Lower leg skin (tissue), 4 donors: ENCODE data around the gene MTMR10. TPM values are rescaled to one million over a fixed set of nuclear protein-coding genes. Genes with fewer than 3 reads are reported as not detected.

Experiments
- DNase-seq, 2 donors: peaks; one replicate each; pipeline ENCODE4 v3.0.0-alpha.2; 2019; ENCODE audit warnings: low spot score in 2 of 2
- H3K4me3 ChIP-seq: fragments of 200-600 bp; sonication (generic); 2 replicates; pipeline ENCODE4 v1.5.1; 2017; ENCODE audit warnings: mild to moderate bottlenecking, low read depth; ENCODE audit not compliant: poor library complexity, severe bottlenecking
- CTCF ChIP-seq, 3 donors: fragments of 450-650 bp; IDR thresholded peaks; one replicate each; pipeline ENCODE4 v1.5.1; 2016; ENCODE audit warnings: antibody characterized with exemption in 3 of 3, mild to moderate bottlenecking in 3 of 3, moderate library complexity in 2 of 3
- POLR2A ChIP-seq, 2 donors: fragments of 450-650 bp; IDR thresholded peaks; one replicate each; pipeline ENCODE4 v1.6.1; 2016 to 2017; ENCODE audit warnings: antibody characterized with exemption in 2 of 2, mild to moderate bottlenecking in 1 of 2, moderate library complexity in 1 of 2
- WGBS, 2 donors: methylation state at CpG; one replicate each; pipeline ENCODE4 v1.1.5; 2018; 5-methylcytosine and 5-hydroxymethylcytosine counted together
- intact Hi-C: fragments of 100-400 bp; cut with DNase I; formaldehyde crosslinking; loops from one replicate; pipeline ENCODE4 v1.15.0; 2023; ENCODE audit warnings: low total_unique reads
- total RNA-seq, 4 donors: library from RNA; depleted of rRNA; stranded (reverse); fragments of >200 nt; gene quantifications; one replicate each; pipeline ENCODE4 v1.1.0, GENCODE V29; 2016

Gene MTMR10
- total RNA-seq, 4 donors from 2014 or later = 22.5 to 34.7 (median 31.2) TPM

GRCh38 chr15:31016446-31016915 is 25.1 kb upstream of the MTMR10 start:
- TF ChIP-seq POLR2A (IDR thresholded peaks at IDR 0.05) = no peak
- no peak for TF ChIP-seq CTCF (IDR thresholded peaks at IDR 0.05)

GRCh38 chr15:31014608-31014925 is 23.1 kb upstream of the MTMR10 start:
- TF ChIP-seq CTCF (IDR thresholded peaks at IDR 0.05) (no peak), POLR2A (IDR thresholded peaks at IDR 0.05) (no peak)
- no peak overlapping the region for H3K4me3 ChIP-seq
- intact Hi-C loops = no loop called here
- 79 to 83% methylated on average over 2 of the region's 2 CpGs for WGBS, 2 donors
- no peak for DNase-seq

More at GRCh38 chr15:31016446-31016915, 25.1 kb upstream of the MTMR10 start:
- H3K4me3 ChIP-seq = no peak overlapping the region
- DNase-seq = no peak
- intact Hi-C loops = no loop called here
- 38 to 40% methylated on average over 3 of the region's 3 CpGs for WGBS, 2 donors

- 47 to 55% methylated on average over 2 of the region's 2 CpGs for WGBS, 2 donors
- no peak for DNase-seq
Observed at GRCh38 chr15:31013863-31014607, 22.6 kb upstream of the MTMR10 start.

GRCh38 chr15:31012455-31012854 is 21.0 kb upstream of the MTMR10 start:
- no peak overlapping the region for H3K4me3 ChIP-seq
- no peak for DNase-seq
- 91 to 94% methylated on average over 2 of the region's 2 CpGs for WGBS, 2 donors
- intact Hi-C loops = no loop called here
- TF ChIP-seq POLR2A (IDR thresholded peaks at IDR 0.05) = no peak
- no peak for TF ChIP-seq CTCF (IDR thresholded peaks at IDR 0.05)

More at GRCh38 chr15:31013863-31014607, 22.6 kb upstream of the MTMR10 start:
- intact Hi-C loops = no loop called here
- no peak overlapping the region for H3K4me3 ChIP-seq
- TF ChIP-seq CTCF (IDR thresholded peaks at IDR 0.05) (no peak), POLR2A (IDR thresholded peaks at IDR 0.05) (no peak)

- TF ChIP-seq POLR2A (IDR thresholded peaks at IDR 0.05) (no peak), CTCF (IDR thresholded peaks at IDR 0.05) (no peak)
- intact Hi-C loops = no loop called here
- H3K4me3 ChIP-seq = no peak overlapping the region
- DNase-seq = no peak
- 88 to 95% methylated on average over 1 of the region's 1 CpG for WGBS, 2 donors
Observed at GRCh38 chr15:31010036-31010435, 18.6 kb upstream of the MTMR10 start.

- DNase-seq = no peak
- TF ChIP-seq CTCF (IDR thresholded peaks at IDR 0.05) = no peak
- no peak for TF ChIP-seq POLR2A (IDR thresholded peaks at IDR 0.05)
- WGBS, 2 donors = 72 to 81% methylated on average over 2 of the region's 2 CpGs
- intact Hi-C loops = no loop called here
- H3K4me3 ChIP-seq = no peak overlapping the region
Observed at GRCh38 chr15:31005660-31006059, 14.2 kb upstream of the MTMR10 start.
